ENCODE measurements around the gene MDFIC2. TPM values are rescaled to one million over a fixed set of nuclear protein-coding genes. Genes with fewer than 3 reads are reported as not detected.
A peak's percentile ranks its signal among the peaks of the same experiment; 100 is the strongest.

The MDFIC2 gene
- total and polyA plus RNA-seq, 2 experiments from 2014 or later: not detected

GRCh38 chr3:70310809-70311208 lies 1.6 kb downstream of the MDFIC2 start:
- H3F3A ChIP-seq (ENCODE audit: insufficient read depth): no peaks in the 10 kb centered on the region
- H3K36me3 ChIP-seq (ENCODE audit: low read depth): no peaks in the 10 kb centered on the region
- no peak overlapping the region for H2AFZ ChIP-seq
- TF ChIP-seq EZH2 (IDR thresholded peaks at IDR 0.05; ENCODE audit: insufficient read depth, poor library complexity, severe bottlenecking) (no peak), EZH2phosphoT487 (IDR thresholded peaks at IDR 0.05; ENCODE audit: insufficient read depth, low read depth) (no peak)
- no peak overlapping the region for H3K9ac ChIP-seq
- no peak overlapping the region for H3K4me3 ChIP-seq
- H3K9me3 ChIP-seq (ENCODE audit: low read depth): no peaks in the 10 kb centered on the region
- H3K4me1 ChIP-seq (ENCODE audit: insufficient read depth): no peaks in the 10 kb centered on the region
- no peaks in the 10 kb centered on the region for H4K20me1 ChIP-seq (ENCODE audit: insufficient read depth)
- no peaks in the 10 kb centered on the region for H3K27me3 ChIP-seq (replicated peaks; ENCODE audit: insufficient read depth)
- no peak overlapping the region for H3K27ac ChIP-seq
- in situ Hi-C loops (cut with MboI): no loop called here
- no peak overlapping the region for H3K4me2 ChIP-seq (ENCODE audit: unreplicated experiment)
- DNase-seq: no peak
- no peaks in the 10 kb centered on the region for H3K79me2 ChIP-seq (ENCODE audit: insufficient read depth)
- no peaks in the 10 kb centered on the region for H3K9me2 ChIP-seq (ENCODE audit: insufficient read depth)
- WGBS, 2 experiments (ENCODE audit: low coverage in 1 of 2, low lambda C conversion rate in 2 of 2, missing lambda C conversion rate in 2 of 2): 83 to 84% methylated on average over 1 of the region's 1 CpG

GRCh38 chr3:70309591-70309990 lies 2.8 kb downstream of the MDFIC2 start:
- in situ Hi-C loops (cut with MboI): no loop called here
- Histone ChIP-seq H3K9ac (no peak overlapping the region), H3K9me3 (ENCODE audit: low read depth) (no peaks in the 10 kb centered on the region), H2AFZ (no peak overlapping the region), H3K36me3 (ENCODE audit: low read depth) (no peaks in the 10 kb centered on the region), H3K9me2 (ENCODE audit: insufficient read depth) (no peaks in the 10 kb centered on the region), H3K79me2 (ENCODE audit: insufficient read depth) (no peaks in the 10 kb centered on the region), H3K27me3 (replicated peaks; ENCODE audit: insufficient read depth) (no peaks in the 10 kb centered on the region), H3K4me1 (ENCODE audit: insufficient read depth) (no peaks in the 10 kb centered on the region), H3K4me3 (no peak overlapping the region), H3F3A (ENCODE audit: insufficient read depth) (no peaks in the 10 kb centered on the region), H3K27ac (no peak overlapping the region), H3K4me2 (ENCODE audit: unreplicated experiment) (no peak overlapping the region), H4K20me1 (ENCODE audit: insufficient read depth) (no peaks in the 10 kb centered on the region)
- WGBS, 2 experiments (ENCODE audit: low coverage in 1 of 2, low lambda C conversion rate in 2 of 2, missing lambda C conversion rate in 2 of 2): 55 to 59% methylated on average over 3 of the region's 3 CpGs
- no peak for DNase-seq
- TF ChIP-seq EZH2phosphoT487 (IDR thresholded peaks at IDR 0.05; ENCODE audit: insufficient read depth, low read depth): no peak
- TF ChIP-seq EZH2 (IDR thresholded peaks at IDR 0.05; ENCODE audit: insufficient read depth, poor library complexity, severe bottlenecking): no peak

- Histone ChIP-seq H2AFZ (no peak overlapping the region), H3F3A (ENCODE audit: insufficient read depth) (no peaks in the 10 kb centered on the region), H3K79me2 (ENCODE audit: insufficient read depth) (no peaks in the 10 kb centered on the region), H3K9ac (no peak overlapping the region), H3K9me3 (ENCODE audit: low read depth) (no peaks in the 10 kb centered on the region), H3K27me3 (replicated peaks; ENCODE audit: insufficient read depth) (no peaks in the 10 kb centered on the region), H3K9me2 (ENCODE audit: insufficient read depth) (no peaks in the 10 kb centered on the region), H3K4me2 (ENCODE audit: unreplicated experiment) (no peak overlapping the region), H3K4me3 (no peak overlapping the region), H3K36me3 (ENCODE audit: low read depth) (no peaks in the 10 kb centered on the region), H4K20me1 (ENCODE audit: insufficient read depth) (no peaks in the 10 kb centered on the region), H3K27ac (no peak overlapping the region), H3K4me1 (ENCODE audit: insufficient read depth) (no peaks in the 10 kb centered on the region)
- TF ChIP-seq EZH2 (IDR thresholded peaks at IDR 0.05; ENCODE audit: insufficient read depth, poor library complexity, severe bottlenecking): no peak
- no peak for TF ChIP-seq EZH2phosphoT487 (IDR thresholded peaks at IDR 0.05; ENCODE audit: insufficient read depth, low read depth)
- in situ Hi-C loops (cut with MboI): no loop called here
- peak; percentile 14 for DNase-seq
- WGBS, 2 experiments (ENCODE audit: low coverage in 1 of 2, low lambda C conversion rate in 2 of 2, missing lambda C conversion rate in 2 of 2): 26 to 33% methylated on average over 3 of the region's 3 CpGs
These were observed 3.7 kb downstream of the MDFIC2 start for GRCh38 chr3:70308760-70309159.

- no peaks in the 10 kb centered on the region for H3K27me3 ChIP-seq (replicated peaks; ENCODE audit: insufficient read depth)
- H3K4me3 ChIP-seq: no peak overlapping the region
- no peaks in the 10 kb centered on the region for H3K4me1 ChIP-seq (ENCODE audit: insufficient read depth)
- H4K20me1 ChIP-seq (ENCODE audit: insufficient read depth): no peaks in the 10 kb centered on the region
- no peak overlapping the region for H3K4me2 ChIP-seq (ENCODE audit: unreplicated experiment)
- no peaks in the 10 kb centered on the region for H3K79me2 ChIP-seq (ENCODE audit: insufficient read depth)
- TF ChIP-seq EZH2 (IDR thresholded peaks at IDR 0.05; ENCODE audit: insufficient read depth, poor library complexity, severe bottlenecking) (no peak), EZH2phosphoT487 (IDR thresholded peaks at IDR 0.05; ENCODE audit: insufficient read depth, low read depth) (no peak)
- H3K9ac ChIP-seq: no peak overlapping the region
- no peak overlapping the region for H2AFZ ChIP-seq
- H3F3A ChIP-seq (ENCODE audit: insufficient read depth): no peaks in the 10 kb centered on the region
- H3K9me2 ChIP-seq (ENCODE audit: insufficient read depth): no peaks in the 10 kb centered on the region; the same call in 1 of the 2 replicates
- H3K36me3 ChIP-seq (ENCODE audit: low read depth): no peaks in the 10 kb centered on the region
- no peaks in the 10 kb centered on the region for H3K9me3 ChIP-seq (ENCODE audit: low read depth)
- no peak for DNase-seq
- in situ Hi-C loops (cut with MboI): no loop called here
- no peak overlapping the region for H3K27ac ChIP-seq
These were observed 5.7 kb downstream of the MDFIC2 start for GRCh38 chr3:70306736-70307135.

GRCh38 chr3:70298385-70298784 lies 14.1 kb downstream of the MDFIC2 start:
- Histone ChIP-seq H3K4me1 (ENCODE audit: insufficient read depth) (no peaks in the 10 kb centered on the region), H3K9ac (no peak overlapping the region), H2AFZ (no peak overlapping the region), H3K79me2 (ENCODE audit: insufficient read depth) (no peaks in the 10 kb centered on the region), H3F3A (ENCODE audit: insufficient read depth) (no peaks in the 10 kb centered on the region), H3K36me3 (ENCODE audit: low read depth) (no peaks in the 10 kb centered on the region), H3K9me2 (ENCODE audit: insufficient read depth) (no peaks in the 10 kb centered on the region; the same call in 1 of the 2 replicates), H4K20me1 (ENCODE audit: insufficient read depth) (no peaks in the 10 kb centered on the region), H3K9me3 (ENCODE audit: low read depth) (no peaks in the 10 kb centered on the region), H3K27ac (no peak overlapping the region), H3K4me3 (no peak overlapping the region), H3K27me3 (replicated peaks; ENCODE audit: insufficient read depth) (no peaks in the 10 kb centered on the region), H3K4me2 (ENCODE audit: unreplicated experiment) (no peak overlapping the region)
- TF ChIP-seq EZH2phosphoT487 (IDR thresholded peaks at IDR 0.05; ENCODE audit: insufficient read depth, low read depth) (no peak), EZH2 (IDR thresholded peaks at IDR 0.05; ENCODE audit: insufficient read depth, poor library complexity, severe bottlenecking) (no peak)
- DNase-seq: peak; percentile 26
- WGBS, 2 experiments (ENCODE audit: low coverage in 1 of 2, low lambda C conversion rate in 2 of 2, missing lambda C conversion rate in 2 of 2): 1 to 4% methylated on average over 3 of the region's 3 CpGs
- in situ Hi-C loops (cut with MboI): no loop called here

All from GM23248 (cell line).